ENCODE measurements around the gene KCNJ5.

DNA sequence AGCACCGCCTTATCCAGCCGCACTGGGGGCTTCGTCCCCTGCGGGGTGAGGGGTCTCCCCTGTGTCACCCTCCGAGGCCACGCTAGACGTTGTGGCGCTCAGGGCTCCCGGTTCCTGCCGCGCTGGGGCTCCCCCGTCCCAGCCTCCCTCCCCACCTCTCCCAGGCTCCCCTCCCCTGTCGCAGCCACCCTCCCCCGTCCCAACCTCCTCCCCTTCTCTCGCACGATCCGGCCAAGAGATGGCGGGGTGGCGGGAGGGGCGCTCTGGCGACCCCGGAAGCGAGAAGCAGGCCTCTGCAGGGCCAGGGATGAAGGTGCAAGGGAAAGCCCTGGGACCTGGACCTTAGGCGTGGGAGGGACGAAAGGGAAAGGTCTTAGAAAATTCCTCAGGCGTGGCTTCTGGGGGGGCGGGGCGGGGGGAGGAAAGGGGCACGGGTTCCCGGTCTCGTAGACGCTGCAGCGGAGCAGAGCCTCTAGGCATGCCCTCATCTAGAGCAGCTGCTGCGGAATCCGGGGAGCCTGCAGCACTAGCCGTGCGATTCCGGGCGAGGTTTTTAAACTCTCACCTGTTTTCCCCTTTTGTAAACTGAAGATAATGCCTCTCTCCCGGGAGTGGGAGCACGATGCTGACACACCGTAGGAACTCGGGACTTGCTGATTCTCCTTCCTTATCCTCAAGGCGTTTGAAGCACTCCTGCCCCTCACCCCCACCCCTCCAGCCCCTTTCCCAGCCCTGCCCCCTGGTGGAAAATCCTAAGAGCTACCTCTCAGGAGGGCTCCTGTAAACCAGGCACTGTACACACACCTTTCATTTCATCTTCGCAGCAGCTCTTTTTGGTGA lies 14.4 kb downstream of the KCNJ5 start:
- TF ChIP-seq, protein P1, sequence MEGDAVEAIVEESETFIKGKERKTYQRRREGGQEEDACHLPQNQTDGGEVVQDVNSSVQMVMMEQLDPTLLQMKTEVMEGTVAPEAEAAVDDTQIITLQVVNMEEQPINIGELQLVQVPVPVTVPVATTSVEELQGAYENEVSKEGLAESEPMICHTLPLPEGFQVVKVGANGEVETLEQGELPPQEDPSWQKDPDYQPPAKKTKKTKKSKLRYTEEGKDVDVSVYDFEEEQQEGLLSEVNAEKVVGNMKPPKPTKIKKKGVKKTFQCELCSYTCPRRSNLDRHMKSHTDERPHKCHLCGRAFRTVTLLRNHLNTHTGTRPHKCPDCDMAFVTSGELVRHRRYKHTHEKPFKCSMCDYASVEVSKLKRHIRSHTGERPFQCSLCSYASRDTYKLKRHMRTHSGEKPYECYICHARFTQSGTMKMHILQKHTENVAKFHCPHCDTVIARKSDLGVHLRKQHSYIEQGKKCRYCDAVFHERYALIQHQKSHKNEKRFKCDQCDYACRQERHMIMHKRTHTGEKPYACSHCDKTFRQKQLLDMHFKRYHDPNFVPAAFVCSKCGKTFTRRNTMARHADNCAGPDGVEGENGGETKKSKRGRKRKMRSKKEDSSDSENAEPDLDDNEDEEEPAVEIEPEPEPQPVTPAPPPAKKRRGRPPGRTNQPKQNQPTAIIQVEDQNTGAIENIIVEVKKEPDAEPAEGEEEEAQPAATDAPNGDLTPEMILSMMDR (IDR thresholded peaks at IDR 0.05; ENCODE audit: low read depth, low read length): peak; percentile 44
- no peak for TF ChIP-seq EZH2phosphoT487 (IDR thresholded peaks at IDR 0.05; ENCODE audit: low read depth)
